ENCODE measurements around the gene GREM2. TPM values are rescaled to one million over a fixed set of nuclear protein-coding genes. Genes with fewer than 3 reads are reported as not detected.

Gene GREM2
- total RNA-seq, 1 experiment from 2014 or later: not detected

DNA sequence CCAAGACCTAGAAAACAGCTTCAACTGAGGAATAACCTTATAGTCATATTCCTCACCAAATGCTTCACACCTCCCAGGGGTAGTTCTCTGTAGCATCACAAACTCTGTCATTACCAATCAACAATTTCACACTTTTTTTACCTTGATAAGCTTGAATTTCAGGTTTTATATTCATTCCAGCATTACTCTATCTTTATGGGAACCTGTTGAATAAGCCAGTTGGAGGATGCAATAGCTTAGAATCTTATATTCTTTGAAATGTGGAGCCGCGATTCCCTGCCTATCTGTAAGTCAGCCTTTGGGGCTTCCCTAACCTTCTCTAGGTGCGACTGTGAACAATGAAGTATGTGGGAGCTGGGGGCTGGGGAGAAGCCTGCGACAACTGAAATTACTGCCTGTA, 145.4 kb downstream of the GREM2 start:
- H3K27me3 ChIP-seq (ENCODE audit: control insufficient read depth, insufficient read depth, low read length): no peaks in the 10 kb centered on the region
- DNase-seq (ENCODE audit: low read depth, low spot score) (no peak), ATAC-seq (no peak)
- ChIA-PET POLR2A (no interaction called here), CTCF (no interaction called here)
- TF ChIP-seq TCF7L2 (IDR thresholded peaks at IDR 0.05; ENCODE audit: low read depth, low read length) (no peak), SIN3A (IDR thresholded peaks at IDR 0.05; ENCODE audit: borderline replicate concordance, insufficient read depth, low read depth, low read length) (no peak), POLR2AphosphoS5 (IDR thresholded peaks at IDR 0.05; ENCODE audit: low read depth, low read length) (no peak)
- TF ChIP-seq, protein P1, sequence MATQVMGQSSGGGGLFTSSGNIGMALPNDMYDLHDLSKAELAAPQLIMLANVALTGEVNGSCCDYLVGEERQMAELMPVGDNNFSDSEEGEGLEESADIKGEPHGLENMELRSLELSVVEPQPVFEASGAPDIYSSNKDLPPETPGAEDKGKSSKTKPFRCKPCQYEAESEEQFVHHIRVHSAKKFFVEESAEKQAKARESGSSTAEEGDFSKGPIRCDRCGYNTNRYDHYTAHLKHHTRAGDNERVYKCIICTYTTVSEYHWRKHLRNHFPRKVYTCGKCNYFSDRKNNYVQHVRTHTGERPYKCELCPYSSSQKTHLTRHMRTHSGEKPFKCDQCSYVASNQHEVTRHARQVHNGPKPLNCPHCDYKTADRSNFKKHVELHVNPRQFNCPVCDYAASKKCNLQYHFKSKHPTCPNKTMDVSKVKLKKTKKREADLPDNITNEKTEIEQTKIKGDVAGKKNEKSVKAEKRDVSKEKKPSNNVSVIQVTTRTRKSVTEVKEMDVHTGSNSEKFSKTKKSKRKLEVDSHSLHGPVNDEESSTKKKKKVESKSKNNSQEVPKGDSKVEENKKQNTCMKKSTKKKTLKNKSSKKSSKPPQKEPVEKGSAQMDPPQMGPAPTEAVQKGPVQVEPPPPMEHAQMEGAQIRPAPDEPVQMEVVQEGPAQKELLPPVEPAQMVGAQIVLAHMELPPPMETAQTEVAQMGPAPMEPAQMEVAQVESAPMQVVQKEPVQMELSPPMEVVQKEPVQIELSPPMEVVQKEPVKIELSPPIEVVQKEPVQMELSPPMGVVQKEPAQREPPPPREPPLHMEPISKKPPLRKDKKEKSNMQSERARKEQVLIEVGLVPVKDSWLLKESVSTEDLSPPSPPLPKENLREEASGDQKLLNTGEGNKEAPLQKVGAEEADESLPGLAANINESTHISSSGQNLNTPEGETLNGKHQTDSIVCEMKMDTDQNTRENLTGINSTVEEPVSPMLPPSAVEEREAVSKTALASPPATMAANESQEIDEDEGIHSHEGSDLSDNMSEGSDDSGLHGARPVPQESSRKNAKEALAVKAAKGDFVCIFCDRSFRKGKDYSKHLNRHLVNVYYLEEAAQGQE (IDR thresholded peaks at IDR 0.05; ENCODE audit: insufficient read depth in 1 of 2, low read depth in 2 of 2, low read length in 1 of 2): no peak
- TF ChIP-seq, protein P2, sequence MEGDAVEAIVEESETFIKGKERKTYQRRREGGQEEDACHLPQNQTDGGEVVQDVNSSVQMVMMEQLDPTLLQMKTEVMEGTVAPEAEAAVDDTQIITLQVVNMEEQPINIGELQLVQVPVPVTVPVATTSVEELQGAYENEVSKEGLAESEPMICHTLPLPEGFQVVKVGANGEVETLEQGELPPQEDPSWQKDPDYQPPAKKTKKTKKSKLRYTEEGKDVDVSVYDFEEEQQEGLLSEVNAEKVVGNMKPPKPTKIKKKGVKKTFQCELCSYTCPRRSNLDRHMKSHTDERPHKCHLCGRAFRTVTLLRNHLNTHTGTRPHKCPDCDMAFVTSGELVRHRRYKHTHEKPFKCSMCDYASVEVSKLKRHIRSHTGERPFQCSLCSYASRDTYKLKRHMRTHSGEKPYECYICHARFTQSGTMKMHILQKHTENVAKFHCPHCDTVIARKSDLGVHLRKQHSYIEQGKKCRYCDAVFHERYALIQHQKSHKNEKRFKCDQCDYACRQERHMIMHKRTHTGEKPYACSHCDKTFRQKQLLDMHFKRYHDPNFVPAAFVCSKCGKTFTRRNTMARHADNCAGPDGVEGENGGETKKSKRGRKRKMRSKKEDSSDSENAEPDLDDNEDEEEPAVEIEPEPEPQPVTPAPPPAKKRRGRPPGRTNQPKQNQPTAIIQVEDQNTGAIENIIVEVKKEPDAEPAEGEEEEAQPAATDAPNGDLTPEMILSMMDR (IDR thresholded peaks at IDR 0.05): no peak
- BruUV-seq (replicated peaks): no TSS peak
- intact Hi-C loops (cut with micrococcal nuclease; ENCODE audit: unreplicated experiment): no loop called here
- no peak overlapping the region for H3K27ac ChIP-seq (ENCODE audit: low read length)
- no peaks in the 10 kb centered on the region for H3K4me1 ChIP-seq (ENCODE audit: control insufficient read depth, insufficient read depth, low read length)
- no peak overlapping the region for H3K4me3 ChIP-seq (ENCODE audit: low read depth in 2 of 2, low read length in 2 of 2)
- in situ Hi-C loops (cut with HindIII; ENCODE audit: low pct_unique_long_range_greater_than_20kb, low sequenced_read_pairs): no loop called here
- H3K36me3 ChIP-seq (ENCODE audit: control insufficient read depth, insufficient read depth, low read length): no peaks in the 10 kb centered on the region
- H3K9me3 ChIP-seq (ENCODE audit: control insufficient read depth, insufficient read depth, low read depth, low read length): no peaks in the 10 kb centered on the region

DNA sequence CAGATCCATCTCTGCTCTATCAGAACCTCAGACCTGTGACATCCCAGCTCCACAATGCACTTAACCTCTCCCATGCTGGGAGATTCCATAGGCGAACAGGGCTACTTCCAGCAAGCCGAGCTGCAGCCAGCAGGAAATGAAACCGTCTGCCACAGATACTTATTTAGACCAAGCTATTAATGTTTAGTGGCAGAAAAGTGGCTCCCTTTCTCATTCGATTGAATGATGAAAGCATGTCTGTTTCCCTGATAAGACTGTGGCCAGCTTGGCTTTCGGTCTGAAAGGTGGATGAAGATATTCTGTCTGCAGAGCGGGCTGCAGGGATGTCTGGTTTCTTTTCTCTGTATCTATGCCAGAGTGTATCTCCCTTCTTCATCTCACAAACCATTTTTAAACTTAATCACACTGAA, 146.4 kb downstream of the GREM2 start:
- no peak for ATAC-seq
- TF ChIP-seq SIN3A (IDR thresholded peaks at IDR 0.05; ENCODE audit: borderline replicate concordance, insufficient read depth, low read depth, low read length) (no peak), POLR2AphosphoS5 (IDR thresholded peaks at IDR 0.05; ENCODE audit: low read depth, low read length) (no peak)
- TF ChIP-seq, protein P2 (IDR thresholded peaks at IDR 0.05): no peak
- BruUV-seq (replicated peaks): no TSS peak
- intact Hi-C loops (cut with micrococcal nuclease; ENCODE audit: unreplicated experiment) (no loop called here), in situ Hi-C loops (cut with HindIII; ENCODE audit: low pct_unique_long_range_greater_than_20kb, low sequenced_read_pairs) (no loop called here)
- Histone ChIP-seq H3K4me1 (ENCODE audit: control insufficient read depth, insufficient read depth, low read length) (no peaks in the 10 kb centered on the region), H3K27ac (ENCODE audit: low read length) (no peak overlapping the region), H3K36me3 (ENCODE audit: control insufficient read depth, insufficient read depth, low read length) (no peaks in the 10 kb centered on the region), H3K4me3 (ENCODE audit: low read depth in 2 of 2, low read length in 2 of 2) (no peak overlapping the region; a peak in 1 of 4 replicates), H3K9me3 (ENCODE audit: control insufficient read depth, insufficient read depth, low read depth, low read length) (no peaks in the 10 kb centered on the region), H3K27me3 (ENCODE audit: control insufficient read depth, insufficient read depth, low read length) (no peaks in the 10 kb centered on the region)
- POLR2A ChIA-PET: no interaction called here
- no peak for DNase-seq (ENCODE audit: low read depth, low spot score)
- CTCF ChIA-PET: interaction anchor here (0.6 kb wide), 1 partner anchor 482 kb away, joined by 4 read pairs; no protein-coding TSS in a partner anchor
